C4-2B (cell line): Measurements from ENCODE around the gene KAZALD1.

ENCODE experiments used
- CTCF ChIP-seq: fragments of 450-650 bp; conservative IDR thresholded peaks from 2 replicates; pipeline ENCODE4 v1.5.1; 2017; ENCODE audit warnings: mild to moderate bottlenecking
- ZFX ChIP-seq: fragments of 450-650 bp; IDR thresholded peaks from 2 replicates; pipeline ENCODE4 v1.6.1; 2017

GRCh38 chr10:101013365-101013825 is 48.4 kb upstream of the KAZALD1 start:
- TF ChIP-seq CTCF (no peak), ZFX (no peak)
